NCI-H1930 (cell line): ENCODE results near the gene ATP8A2.
A peak's percentile ranks its signal among the peaks of the same experiment; 100 is the strongest.
"Not testable (repeated sequence)": the region's sequence is repeated elsewhere in the genome, so short reads cannot be mapped to it uniquely, and the experiment has no call there.

Experiments used
- DNase-seq, 2 experiments: peaks; one replicate each; lab custom pipeline; 2025; lab: John Stamatoyannopoulos, UW

The ATP8A2 gene

GRCh38 chr13:25463496-25463895, 91.7 kb downstream of the ATP8A2 start:
- no peak for DNase-seq

- DNase-seq, result no peak
These were observed 95.1 kb downstream of the ATP8A2 start for GRCh38 chr13:25466880-25467279.

- DNase-seq, result peak; percentile 81 to 85
These were observed 96.8 kb downstream of the ATP8A2 start for GRCh38 chr13:25468325-25469168.

- DNase-seq, result no peak
These were observed 97.4 kb downstream of the ATP8A2 start for GRCh38 chr13:25469169-25469525.

- DNase-seq, result no peak
These were observed 102.1 kb downstream of the ATP8A2 start for GRCh38 chr13:25473864-25474263.

- DNase-seq, result no peak
These were observed 106.4 kb downstream of the ATP8A2 start for GRCh38 chr13:25478186-25478585.

GRCh38 chr13:25489238-25489637, 117.5 kb downstream of the ATP8A2 start:
- no peak for DNase-seq

GRCh38 chr13:25490236-25490635, 118.5 kb downstream of the ATP8A2 start:
- no peak for DNase-seq

GRCh38 chr13:25493931-25494640, 122.3 kb downstream of the ATP8A2 start:
- no peak for DNase-seq

GRCh38 chr13:25494698-25495411, 123.1 kb downstream of the ATP8A2 start:
- DNase-seq, result no peak

- no peak for DNase-seq
These were observed 129.5 kb downstream of the ATP8A2 start for GRCh38 chr13:25501231-25501630.

GRCh38 chr13:25502031-25502430, 130.3 kb downstream of the ATP8A2 start:
- DNase-seq, result no peak

GRCh38 chr13:25502551-25502950, 130.8 kb downstream of the ATP8A2 start:
- DNase-seq, result no peak

GRCh38 chr13:25503856-25504255, 132.1 kb downstream of the ATP8A2 start:
- DNase-seq, result no peak

GRCh38 chr13:25507841-25508240, 136.1 kb downstream of the ATP8A2 start:
- DNase-seq, result no peak

- DNase-seq, result not testable (repeated sequence)
These were observed 141.3 kb downstream of the ATP8A2 start for GRCh38 chr13:25513060-25513459.

- no peak for DNase-seq
These were observed 146.7 kb downstream of the ATP8A2 start for GRCh38 chr13:25518441-25518840.

GRCh38 chr13:25525884-25526283, 154.1 kb downstream of the ATP8A2 start:
- DNase-seq, result no peak

- no peak for DNase-seq
These were observed 156.5 kb downstream of the ATP8A2 start for GRCh38 chr13:25528266-25528665.

GRCh38 chr13:25529425-25529824, 157.7 kb downstream of the ATP8A2 start:
- DNase-seq, result no peak

GRCh38 chr13:25538276-25538675, 166.5 kb downstream of the ATP8A2 start:
- no peak for DNase-seq

GRCh38 chr13:25541434-25542123, 169.8 kb downstream of the ATP8A2 start:
- no peak for DNase-seq
